Right ventricle myocardium inferior (tissue), 1 donor: ENCODE data around the gene GPR162. TPM values are rescaled to one million over a fixed set of nuclear protein-coding genes. Genes with fewer than 3 reads are reported as not detected.
A peak's percentile ranks its signal among the peaks of the same experiment; 100 is the strongest.

Experiments used
- ATAC-seq: fragments of 200-7000 bp; cut with Tn5 transposase; one replicate; pipeline ENCODE4 v1.9.1; 2020; ENCODE audit warnings: mild to moderate bottlenecking, moderate library complexity
- DNase-seq: peaks from one replicate; pipeline ENCODE4 v3.0.0; 2021; ENCODE audit errors: missing footprints
- intact Hi-C: fragments of 100-400 bp; cut with DNase I; formaldehyde crosslinking; loops from one replicate; pipeline ENCODE4 v1.11.0; 2022
- total RNA-seq: library from RNA; stranded (reverse); fragmentation: NEBNext Ultra II Directional; extraction: Animal tissue kit (Norgen Biotek cat#: 25700); gene quantifications from one replicate; pipeline ENCODE4 v1.2.1, GENCODE V29; 2021
- donor health status: DM: no; HTN: yes; CAD: no; lungs with severe emphysema.

Gene GPR162
- total RNA-seq, 1 donor from 2014 or later: 7.8 TPM

GRCh38 chr12:6784296-6784695, 37.3 kb upstream of the GPR162 start:
- ATAC-seq (no peak), DNase-seq (no peak)
- intact Hi-C loops: loop anchor here (5.0 kb wide), 1 partner anchor 38 kb away; the partner anchor contains the start of gene GPR162

GRCh38 chr12:6784761-6785160, 36.9 kb upstream of the GPR162 start:
- no peak for DNase-seq
- intact Hi-C loops: loop anchor here (5.0 kb wide), 1 partner anchor 38 kb away; the partner anchor contains the start of gene GPR162
- no peak for ATAC-seq

- intact Hi-C loops: no loop called here
- DNase-seq: no peak
- no peak for ATAC-seq
Observed at GRCh38 chr12:6786416-6787094, 35.1 kb upstream of the GPR162 start.

GRCh38 chr12:6787309-6787708, 34.3 kb upstream of the GPR162 start:
- ATAC-seq (no peak), DNase-seq (no peak)
- intact Hi-C loops: no loop called here

- peak; percentile 87 for DNase-seq
- intact Hi-C loops: no loop called here
- peak; percentile 77 for ATAC-seq
Observed at GRCh38 chr12:6788972-6789924, 32.4 kb upstream of the GPR162 start, which contains the start of gene CD4. Gene CD4, plus strand, starts transcription at chr12:6789528. Its CDS starts 10,611 bp downstream, at chr12:6800139.

- intact Hi-C loops: no loop called here
- DNase-seq (no peak), ATAC-seq (no peak)
Observed at GRCh38 chr12:6790496-6791150, 31.0 kb upstream of the GPR162 start.

GRCh38 chr12:6791931-6792520, 29.6 kb upstream of the GPR162 start:
- DNase-seq (no peak), ATAC-seq (peak; percentile 9)
- intact Hi-C loops: no loop called here

- DNase-seq (peak; percentile 81), ATAC-seq (peak; percentile 70)
- intact Hi-C loops: loop anchor here (1.0 kb wide), 1 partner anchor 37 kb away; no protein-coding TSS in a partner anchor
Observed at GRCh38 chr12:6792522-6793201, 29.0 kb upstream of the GPR162 start.

GRCh38 chr12:6795088-6795487, 26.5 kb upstream of the GPR162 start:
- intact Hi-C loops: no loop called here
- DNase-seq (no peak), ATAC-seq (no peak)

- intact Hi-C loops: no loop called here
- DNase-seq (no peak), ATAC-seq (no peak)
Observed at GRCh38 chr12:6796576-6796975, 25.0 kb upstream of the GPR162 start.

GRCh38 chr12:6799147-6799546, 22.5 kb upstream of the GPR162 start:
- DNase-seq (no peak), ATAC-seq (no peak)
- intact Hi-C loops: no loop called here

- intact Hi-C loops: no loop called here
- ATAC-seq (no peak), DNase-seq (no peak)
Observed at GRCh38 chr12:6807170-6807569, 14.5 kb upstream of the GPR162 start.

GRCh38 chr12:6809056-6809455, 12.6 kb upstream of the GPR162 start:
- no peak for ATAC-seq
- no peak for DNase-seq
- intact Hi-C loops: no loop called here

- intact Hi-C loops: no loop called here
- ATAC-seq (no peak), DNase-seq (no peak)
Observed at GRCh38 chr12:6810758-6811157, 10.9 kb upstream of the GPR162 start.

- DNase-seq (no peak), ATAC-seq (no peak)
- intact Hi-C loops: no loop called here
Observed at GRCh38 chr12:6813363-6813762, 8.3 kb upstream of the GPR162 start.

- intact Hi-C loops: no loop called here
- ATAC-seq: no peak
- DNase-seq: no peak
Observed at GRCh38 chr12:6816598-6816997, 5.0 kb upstream of the GPR162 start.

- intact Hi-C loops: no loop called here
Observed at GRCh38 chr12:6817098-6817497, 4.5 kb upstream of the GPR162 start.

GRCh38 chr12:6817662-6818157, 3.9 kb upstream of the GPR162 start:
- intact Hi-C loops: no loop called here
- no peak for ATAC-seq
- DNase-seq: no peak

More at GRCh38 chr12:6817098-6817497, 4.5 kb upstream of the GPR162 start:
- DNase-seq (no peak), ATAC-seq (no peak)
